ENCODE results near the gene CXCR6. TPM values are rescaled to one million over a fixed set of nuclear protein-coding genes. Genes with fewer than 3 reads are reported as not detected.

Gene CXCR6
- total RNA-seq, 1 experiment from 2014 or later: not detected

GRCh38 chr3:45958321-45958791, 15.1 kb downstream of the CXCR6 start:
- ChIA-PET CTCF (interaction anchor here (0.6 to 2.5 kb wide), 3 partner anchors 8 to 37 kb away, joined by 3 to 10 read pairs (median 3); no protein-coding TSS in a partner anchor), POLR2A (no interaction called here)
- DNase-seq (ENCODE audit: low spot score) (no peak), ATAC-seq (no peak)
- Mint-ChIP-seq H3K4me3 (no peak overlapping the region), H3K9me3 (no peaks in the 10 kb centered on the region), H3K36me3 (peaks cover 80% of the 10 kb centered on the region), H3K4me1 (no peaks in the 10 kb centered on the region), H3K27me3 (ENCODE audit: low read depth) (no peaks in the 10 kb centered on the region), H3K27ac (no peak overlapping the region)
- TF ChIP-seq IRF2 (CRISPR knock-in tag; IDR thresholded peaks at IDR 0.05; ENCODE audit: borderline replicate concordance, low read depth) (no peak), AFF4 (CRISPR knock-in tag; IDR thresholded peaks at IDR 0.05; ENCODE audit: borderline replicate concordance) (no peak), ZNF425 (CRISPR knock-in tag; conservative IDR thresholded peaks at IDR 0.05) (no peak), ATF3 (CRISPR knock-in tag; conservative IDR thresholded peaks at IDR 0.05) (no peak), JUN (CRISPR knock-in tag; IDR thresholded peaks at IDR 0.05) (no peak), USF2 (CRISPR knock-in tag; IDR thresholded peaks at IDR 0.05) (no peak), CDX4 (CRISPR knock-in tag; IDR thresholded peaks at IDR 0.05; ENCODE audit: borderline replicate concordance) (no peak), CREB1 (CRISPR knock-in tag; IDR thresholded peaks at IDR 0.05) (no peak), SOX15 (CRISPR knock-in tag; IDR thresholded peaks at IDR 0.05) (no peak), ZNF281 (CRISPR knock-in tag; IDR thresholded peaks at IDR 0.05) (no peak), SP1 (CRISPR knock-in tag; conservative IDR thresholded peaks at IDR 0.05) (no peak), ZNF396 (CRISPR knock-in tag; IDR thresholded peaks at IDR 0.05; ENCODE audit: borderline replicate concordance) (no peak), GRHL2 (CRISPR knock-in tag; IDR thresholded peaks at IDR 0.05; ENCODE audit: insufficient replicate concordance, severe bottlenecking) (no peak), ZNF512 (CRISPR knock-in tag; IDR thresholded peaks at IDR 0.05; ENCODE audit: borderline replicate concordance) (no peak), NFATC4 (CRISPR knock-in tag; IDR thresholded peaks at IDR 0.05) (no peak), AR (CRISPR knock-in tag; IDR thresholded peaks at IDR 0.05) (no peak), GTF2I (CRISPR knock-in tag; conservative IDR thresholded peaks at IDR 0.05) (no peak), TP53 (CRISPR knock-in tag; IDR thresholded peaks at IDR 0.05) (no peak), JAZF1 (CRISPR knock-in tag; IDR thresholded peaks at IDR 0.05) (no peak)

Data from WTC11 (cell line).